Measurements from ENCODE around the gene MKKS. TPM values are rescaled to one million over a fixed set of nuclear protein-coding genes. Genes with fewer than 3 reads are reported as not detected.

The MKKS gene
- total and polyA plus RNA-seq, 10 of the 15 experiments (the other 5 are each of a cell fraction or from before 2014, with no cell fraction given): 4.3 to 17.9 (median 7.7) TPM

DNA sequence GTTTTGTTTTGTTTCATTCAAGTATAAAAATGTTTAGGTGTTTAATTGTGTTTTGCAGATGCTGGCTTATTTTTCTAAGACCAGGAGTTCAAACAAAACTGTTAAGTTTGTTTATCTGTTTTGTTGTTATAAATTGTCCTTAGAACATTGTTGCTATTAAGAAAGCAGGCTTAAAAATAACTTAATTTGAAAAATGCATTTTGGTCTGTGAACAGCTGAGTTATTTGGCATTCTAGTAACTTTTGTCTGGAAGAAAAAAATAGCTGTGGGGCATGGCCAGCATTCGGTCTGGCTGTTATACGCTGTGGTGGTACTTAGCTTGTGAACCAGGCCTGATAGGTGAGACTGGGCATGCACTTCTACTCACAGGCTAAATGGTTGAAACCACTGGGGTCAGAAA is 38.8 kb upstream of the MKKS start:
- 0 out of 4 replicates have a peak, but pooled peaks cover 0 to 3% of the 10 kb centered on the region in 2 experiments for H3K36me3 ChIP-seq (ENCODE audit: control insufficient read depth in 2 of 2, insufficient read depth in 2 of 2, low read length in 1 of 2)
- intact Hi-C loops (cut with micrococcal nuclease; ENCODE audit: unreplicated experiment) (loop anchor here (10.0 kb wide), 3 partner anchors 62 to 792 kb away; partner anchors contain the start of gene JAG1), in situ Hi-C loops (cut with MboI) (no loop called here)
- H3K9ac ChIP-seq (ENCODE audit: control insufficient read depth, insufficient read depth, low read length): no peak overlapping the region
- DNase-seq (ENCODE audit: low read depth, low spot score) (no peak), ATAC-seq (no peak), FAIRE-seq (no peak)
- H3K27ac ChIP-seq (ENCODE audit: control insufficient read depth, insufficient read depth): no peak overlapping the region
- RAD21 ChIA-PET (ENCODE audit: unreplicated experiment): interaction anchor here (1.3 to 7.4 kb wide), 3 partner anchors 41 to 80 kb away, joined by 3 to 77 read pairs (median 8); no protein-coding TSS in a partner anchor
- no peak overlapping the region for H2AFZ ChIP-seq (ENCODE audit: control insufficient read depth, low read depth, low read length)
- BruUV-seq (replicated peaks): no TSS peak
- no peak overlapping the region for H3K4me3 ChIP-seq
- no peak overlapping the region for H3K4me2 ChIP-seq (ENCODE audit: control insufficient read depth, insufficient read depth)
- 100% methylated on average over 2 of the region's 2 CpGs for WGBS (ENCODE audit: insufficient coverage, insufficient replicate concordance, low lambda C conversion rate, missing lambda C conversion rate)
- no peaks in the 10 kb centered on the region; the same call in 2 of the 3 replicates for H3K9me3 ChIP-seq (replicated peaks; ENCODE audit: control insufficient read depth, insufficient read depth, low read length)
- peaks cover 10% of the 10 kb centered on the region for H3K79me2 ChIP-seq (ENCODE audit: control insufficient read depth, insufficient read depth, low read length)
- no peaks in the 10 kb centered on the region for H4K20me1 ChIP-seq (ENCODE audit: control insufficient read depth, insufficient read depth)
- CTCF ChIA-PET: interaction anchor here (0.6 to 6.7 kb wide), 6 partner anchors 20 to 91 kb away, joined by 3 to 57 read pairs (median 3); no protein-coding TSS in a partner anchor
- H3K27me3 ChIP-seq (replicated peaks in 1 of 2; ENCODE audit: control insufficient read depth in 2 of 2, insufficient read depth in 2 of 2, low read length in 1 of 2): no peaks in the 10 kb centered on the region
- SMC1A ChIA-PET (ENCODE audit: uncharacterized antibody, unreplicated experiment): interaction anchor here (0.8 to 6.8 kb wide), 7 partner anchors 8 to 114 kb away, joined by 3 to 72 read pairs (median 4); partner anchors contain the start of genes MKKS and SLX4IP
- POLR2A ChIA-PET: interaction anchor here (1.3 to 6.3 kb wide), 2 partner anchors 21 to 37 kb away, joined by 5 to 53 read pairs; partner anchors contain the start of genes MKKS and SLX4IP
- H3K4me1 ChIP-seq (ENCODE audit: control insufficient read depth, insufficient read depth, low read length): peaks cover 33% of the 10 kb centered on the region
- TF ChIP-seq NRF1 (conservative IDR thresholded peaks at IDR 0.05; ENCODE audit: low read depth, low read length): no peak
- TF ChIP-seq, protein P1, sequence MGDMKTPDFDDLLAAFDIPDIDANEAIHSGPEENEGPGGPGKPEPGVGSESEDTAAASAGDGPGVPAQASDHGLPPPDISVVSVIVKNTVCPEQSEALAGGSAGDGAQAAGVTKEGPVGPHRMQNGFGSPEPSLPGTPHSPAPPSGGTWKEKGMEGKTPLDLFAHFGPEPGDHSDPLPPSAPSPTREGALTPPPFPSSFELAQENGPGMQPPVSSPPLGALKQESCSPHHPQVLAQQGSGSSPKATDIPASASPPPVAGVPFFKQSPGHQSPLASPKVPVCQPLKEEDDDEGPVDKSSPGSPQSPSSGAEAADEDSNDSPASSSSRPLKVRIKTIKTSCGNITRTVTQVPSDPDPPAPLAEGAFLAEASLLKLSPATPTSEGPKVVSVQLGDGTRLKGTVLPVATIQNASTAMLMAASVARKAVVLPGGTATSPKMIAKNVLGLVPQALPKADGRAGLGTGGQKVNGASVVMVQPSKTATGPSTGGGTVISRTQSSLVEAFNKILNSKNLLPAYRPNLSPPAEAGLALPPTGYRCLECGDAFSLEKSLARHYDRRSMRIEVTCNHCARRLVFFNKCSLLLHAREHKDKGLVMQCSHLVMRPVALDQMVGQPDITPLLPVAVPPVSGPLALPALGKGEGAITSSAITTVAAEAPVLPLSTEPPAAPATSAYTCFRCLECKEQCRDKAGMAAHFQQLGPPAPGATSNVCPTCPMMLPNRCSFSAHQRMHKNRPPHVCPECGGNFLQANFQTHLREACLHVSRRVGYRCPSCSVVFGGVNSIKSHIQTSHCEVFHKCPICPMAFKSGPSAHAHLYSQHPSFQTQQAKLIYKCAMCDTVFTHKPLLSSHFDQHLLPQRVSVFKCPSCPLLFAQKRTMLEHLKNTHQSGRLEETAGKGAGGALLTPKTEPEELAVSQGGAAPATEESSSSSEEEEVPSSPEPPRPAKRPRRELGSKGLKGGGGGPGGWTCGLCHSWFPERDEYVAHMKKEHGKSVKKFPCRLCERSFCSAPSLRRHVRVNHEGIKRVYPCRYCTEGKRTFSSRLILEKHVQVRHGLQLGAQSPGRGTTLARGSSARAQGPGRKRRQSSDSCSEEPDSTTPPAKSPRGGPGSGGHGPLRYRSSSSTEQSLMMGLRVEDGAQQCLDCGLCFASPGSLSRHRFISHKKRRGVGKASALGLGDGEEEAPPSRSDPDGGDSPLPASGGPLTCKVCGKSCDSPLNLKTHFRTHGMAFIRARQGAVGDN (IDR thresholded peaks at IDR 0.05): no peak
- TF ChIP-seq RCOR1 (conservative IDR thresholded peaks at IDR 0.05; ENCODE audit: low read depth, low read length): no peak
- TF ChIP-seq, protein P2, sequence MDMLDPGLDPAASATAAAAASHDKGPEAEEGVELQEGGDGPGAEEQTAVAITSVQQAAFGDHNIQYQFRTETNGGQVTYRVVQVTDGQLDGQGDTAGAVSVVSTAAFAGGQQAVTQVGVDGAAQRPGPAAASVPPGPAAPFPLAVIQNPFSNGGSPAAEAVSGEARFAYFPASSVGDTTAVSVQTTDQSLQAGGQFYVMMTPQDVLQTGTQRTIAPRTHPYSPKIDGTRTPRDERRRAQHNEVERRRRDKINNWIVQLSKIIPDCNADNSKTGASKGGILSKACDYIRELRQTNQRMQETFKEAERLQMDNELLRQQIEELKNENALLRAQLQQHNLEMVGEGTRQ (IDR thresholded peaks at IDR 0.05; ENCODE audit: borderline replicate concordance, low read depth, low read length): no peak
- no peak for TF ChIP-seq SUPT20H (IDR thresholded peaks at IDR 0.05; ENCODE audit: borderline replicate concordance, control insufficient read depth, low read depth, low read length)
- TF ChIP-seq TARDBP (IDR thresholded peaks at IDR 0.05; ENCODE audit: borderline replicate concordance): no peak
- no peak for TF ChIP-seq ZBED1 (IDR thresholded peaks at IDR 0.05; ENCODE audit: borderline replicate concordance)
- no peak for TF ChIP-seq MXI1 (IDR thresholded peaks at IDR 0.05; ENCODE audit: low read depth, low read length)
- TF ChIP-seq POLR2AphosphoS2 (IDR thresholded peaks at IDR 0.05; ENCODE audit: low read depth, low read length): no peak
- TF ChIP-seq SPI1 (IDR thresholded peaks at IDR 0.05; ENCODE audit: borderline replicate concordance, insufficient read depth, low read depth, low read length): no peak
- no peak for TF ChIP-seq RAD51 (IDR thresholded peaks at IDR 0.05)
- TF ChIP-seq ZNF384 (IDR thresholded peaks at IDR 0.05; ENCODE audit: borderline replicate concordance, low read depth, low read length): no peak
- TF ChIP-seq ETV6 (conservative IDR thresholded peaks at IDR 0.05 in 1 of 2, IDR thresholded peaks at IDR 0.05 in 1 of 2; ENCODE audit: borderline replicate concordance in 1 of 2, low read depth in 1 of 2): no peak
- TF ChIP-seq SREBF1 (IDR thresholded peaks at IDR 0.05; ENCODE audit: low read length): no peak
- TF ChIP-seq, protein P3, sequence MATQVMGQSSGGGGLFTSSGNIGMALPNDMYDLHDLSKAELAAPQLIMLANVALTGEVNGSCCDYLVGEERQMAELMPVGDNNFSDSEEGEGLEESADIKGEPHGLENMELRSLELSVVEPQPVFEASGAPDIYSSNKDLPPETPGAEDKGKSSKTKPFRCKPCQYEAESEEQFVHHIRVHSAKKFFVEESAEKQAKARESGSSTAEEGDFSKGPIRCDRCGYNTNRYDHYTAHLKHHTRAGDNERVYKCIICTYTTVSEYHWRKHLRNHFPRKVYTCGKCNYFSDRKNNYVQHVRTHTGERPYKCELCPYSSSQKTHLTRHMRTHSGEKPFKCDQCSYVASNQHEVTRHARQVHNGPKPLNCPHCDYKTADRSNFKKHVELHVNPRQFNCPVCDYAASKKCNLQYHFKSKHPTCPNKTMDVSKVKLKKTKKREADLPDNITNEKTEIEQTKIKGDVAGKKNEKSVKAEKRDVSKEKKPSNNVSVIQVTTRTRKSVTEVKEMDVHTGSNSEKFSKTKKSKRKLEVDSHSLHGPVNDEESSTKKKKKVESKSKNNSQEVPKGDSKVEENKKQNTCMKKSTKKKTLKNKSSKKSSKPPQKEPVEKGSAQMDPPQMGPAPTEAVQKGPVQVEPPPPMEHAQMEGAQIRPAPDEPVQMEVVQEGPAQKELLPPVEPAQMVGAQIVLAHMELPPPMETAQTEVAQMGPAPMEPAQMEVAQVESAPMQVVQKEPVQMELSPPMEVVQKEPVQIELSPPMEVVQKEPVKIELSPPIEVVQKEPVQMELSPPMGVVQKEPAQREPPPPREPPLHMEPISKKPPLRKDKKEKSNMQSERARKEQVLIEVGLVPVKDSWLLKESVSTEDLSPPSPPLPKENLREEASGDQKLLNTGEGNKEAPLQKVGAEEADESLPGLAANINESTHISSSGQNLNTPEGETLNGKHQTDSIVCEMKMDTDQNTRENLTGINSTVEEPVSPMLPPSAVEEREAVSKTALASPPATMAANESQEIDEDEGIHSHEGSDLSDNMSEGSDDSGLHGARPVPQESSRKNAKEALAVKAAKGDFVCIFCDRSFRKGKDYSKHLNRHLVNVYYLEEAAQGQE (IDR thresholded peaks at IDR 0.05; ENCODE audit: low read depth, low read length): no peak
- TF ChIP-seq IRF4 (IDR thresholded peaks at IDR 0.05; ENCODE audit: low read depth, low read length): no peak

Measured in GM12878 (cell line).